ENCODE measurements around the gene TOB2.

DNA sequence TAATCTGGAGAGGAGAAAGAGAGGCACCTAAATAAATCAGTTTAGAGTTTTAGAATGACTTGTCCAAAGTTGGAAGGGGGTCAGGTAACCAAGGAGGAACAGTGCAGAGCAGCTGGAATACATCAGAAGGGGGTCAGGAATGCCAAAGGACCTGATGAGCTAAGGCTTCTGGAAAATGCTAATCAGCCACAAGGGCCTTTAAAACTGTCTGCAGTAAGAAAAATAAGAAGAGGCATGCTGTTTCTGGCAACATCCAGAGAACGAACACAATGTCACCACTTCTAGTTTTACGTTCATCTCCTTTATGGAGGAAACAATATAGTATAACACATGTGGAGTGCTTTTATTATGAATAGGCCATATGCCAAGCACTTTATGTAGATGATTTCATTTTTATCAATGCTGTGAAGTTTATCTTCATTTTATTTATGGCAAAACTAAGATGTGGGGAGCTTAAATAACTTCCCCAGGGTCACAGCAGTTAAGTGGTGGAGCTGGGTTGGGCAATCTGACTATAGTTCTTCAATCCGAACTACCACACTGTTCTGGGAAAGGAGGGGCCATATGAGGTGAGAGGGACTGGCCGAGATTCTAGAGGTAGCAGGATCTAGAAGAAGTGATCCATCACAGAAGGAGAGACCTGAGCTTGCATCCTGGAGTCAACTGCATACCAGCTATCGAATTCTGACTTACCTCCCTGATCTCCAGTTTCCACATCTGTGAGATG lies 44.9 kb upstream of the TOB2 start:
- TF ChIP-seq, protein P1, sequence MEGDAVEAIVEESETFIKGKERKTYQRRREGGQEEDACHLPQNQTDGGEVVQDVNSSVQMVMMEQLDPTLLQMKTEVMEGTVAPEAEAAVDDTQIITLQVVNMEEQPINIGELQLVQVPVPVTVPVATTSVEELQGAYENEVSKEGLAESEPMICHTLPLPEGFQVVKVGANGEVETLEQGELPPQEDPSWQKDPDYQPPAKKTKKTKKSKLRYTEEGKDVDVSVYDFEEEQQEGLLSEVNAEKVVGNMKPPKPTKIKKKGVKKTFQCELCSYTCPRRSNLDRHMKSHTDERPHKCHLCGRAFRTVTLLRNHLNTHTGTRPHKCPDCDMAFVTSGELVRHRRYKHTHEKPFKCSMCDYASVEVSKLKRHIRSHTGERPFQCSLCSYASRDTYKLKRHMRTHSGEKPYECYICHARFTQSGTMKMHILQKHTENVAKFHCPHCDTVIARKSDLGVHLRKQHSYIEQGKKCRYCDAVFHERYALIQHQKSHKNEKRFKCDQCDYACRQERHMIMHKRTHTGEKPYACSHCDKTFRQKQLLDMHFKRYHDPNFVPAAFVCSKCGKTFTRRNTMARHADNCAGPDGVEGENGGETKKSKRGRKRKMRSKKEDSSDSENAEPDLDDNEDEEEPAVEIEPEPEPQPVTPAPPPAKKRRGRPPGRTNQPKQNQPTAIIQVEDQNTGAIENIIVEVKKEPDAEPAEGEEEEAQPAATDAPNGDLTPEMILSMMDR (IDR thresholded peaks at IDR 0.05), result no peak
- no peak for TF ChIP-seq POLR2A (IDR thresholded peaks at IDR 0.05)
